Skeletal muscle tissue (tissue), 4 donors: ENCODE data around the gene DNAJB8. TPM values are rescaled to one million over a fixed set of nuclear protein-coding genes. Genes with fewer than 3 reads are reported as not detected.

Experiments
- H3K27ac ChIP-seq: one replicate; pipeline ENCODE4 v1.7.0; 2013; ENCODE audit warnings: mild to moderate bottlenecking, low read depth, low read length, inconsistent platforms
- H3K27me3 ChIP-seq, 3 donors: one replicate each; pipeline ENCODE4 v1.7.0; 2013; ENCODE audit warnings: low read length in 3 of 3; ENCODE audit not compliant: control insufficient read depth in 3 of 3, insufficient read depth in 3 of 3
- H3K36me3 ChIP-seq, 3 donors: one replicate each; pipeline ENCODE4 v1.7.0; 2013; ENCODE audit warnings: low read length in 3 of 3; ENCODE audit not compliant: control insufficient read depth in 3 of 3, insufficient read depth in 3 of 3
- H3K4me1 ChIP-seq, 3 donors: one replicate each; pipeline ENCODE4 v1.7.0; 2013; ENCODE audit warnings: low read length in 3 of 3, mild to moderate bottlenecking in 3 of 3; ENCODE audit not compliant: control insufficient read depth in 3 of 3, insufficient read depth in 3 of 3
- H3K4me3 ChIP-seq, 3 donors: one replicate each; pipeline ENCODE4 v1.7.0; 2013; ENCODE audit warnings: low read length in 3 of 3
- H3K9ac ChIP-seq, 3 donors: one replicate each; pipeline ENCODE4 v1.7.0; 2013; ENCODE audit warnings: low read length in 3 of 3, mild to moderate bottlenecking in 3 of 3, moderate library complexity in 2 of 3, low read depth in 1 of 3
- H3K9me3 ChIP-seq, 3 donors: one replicate each; pipeline ENCODE4 v1.7.0; 2013; ENCODE audit warnings: low read length in 3 of 3; ENCODE audit not compliant: control insufficient read depth in 3 of 3
- total RNA-seq: library from RNA; depleted of rRNA; stranded (reverse); fragments of >200 nt; gene quantifications from one replicate; pipeline ENCODE4 v1.2.3, GENCODE V29; 2014
- donor health status: Osteomylitis.

The DNAJB8 gene
- total RNA-seq = not detected

- Histone ChIP-seq H3K27me3 (peaks cover 19 to 55% (median 52%) of the 10 kb centered on the region in 3 donors), H3K36me3 (no peaks in the 10 kb centered on the region), H3K9me3 (no peaks in the 10 kb centered on the region), H3K4me1 (no peaks in the 10 kb centered on the region), H3K9ac (no peak within 1 kb of the TSS), H3K27ac (no peak within 1 kb of the TSS), H3K4me3 (no peak within 1 kb of the TSS)
These were observed at the start of gene DNAJB8 for GRCh38 chr3:128466840-128467541. TSS of gene DNAJB8 (minus strand) at chr3:128466890. CDS start at chr3:128463245, 3,645 bp downstream.

GRCh38 chr3:128515967-128516366 is 49.3 kb upstream of the DNAJB8 start:
- Histone ChIP-seq H3K4me1 (no peaks in the 10 kb centered on the region), H3K4me3 (no peak overlapping the region), H3K36me3 (no peaks in the 10 kb centered on the region), H3K9ac (no peak overlapping the region), H3K9me3 (peaks cover 0 to 7% (median 5%) of the 10 kb centered on the region in 3 donors), H3K27ac (no peak overlapping the region), H3K27me3 (peaks cover 7 to 18% (median 17%) of the 10 kb centered on the region in 3 donors)

- H3K36me3 ChIP-seq = no peaks in the 10 kb centered on the region
- H3K27me3 ChIP-seq = peaks cover 7 to 25% (median 24%) of the 10 kb centered on the region in 3 donors
- no peaks in the 10 kb centered on the region for H3K4me1 ChIP-seq
- H3K27ac ChIP-seq = no peak overlapping the region
- H3K4me3 ChIP-seq = no peak overlapping the region
- H3K9ac ChIP-seq = no peak overlapping the region
- H3K9me3 ChIP-seq = peaks cover 0 to 6% (median 3%) of the 10 kb centered on the region in 3 donors
These were observed 42.2 kb upstream of the DNAJB8 start for GRCh38 chr3:128508852-128509251.

- Histone ChIP-seq H3K9me3 (peaks cover 0 to 6% (median 0%) of the 10 kb centered on the region in 3 donors), H3K36me3 (no peaks in the 10 kb centered on the region), H3K9ac (no peak overlapping the region), H3K4me1 (no peaks in the 10 kb centered on the region), H3K4me3 (no peak overlapping the region), H3K27ac (no peak overlapping the region), H3K27me3 (peaks cover 11 to 31% (median 29%) of the 10 kb centered on the region in 3 donors)
These were observed 40.1 kb upstream of the DNAJB8 start for GRCh38 chr3:128506754-128507153.

GRCh38 chr3:128505771-128506170 is 39.1 kb upstream of the DNAJB8 start:
- no peaks in the 10 kb centered on the region for H3K4me1 ChIP-seq
- peaks cover 0 to 6% (median 0%) of the 10 kb centered on the region in 3 donors for H3K9me3 ChIP-seq
- no peak overlapping the region for H3K4me3 ChIP-seq
- no peak overlapping the region for H3K9ac ChIP-seq
- H3K27me3 ChIP-seq = peaks cover 11 to 36% (median 31%) of the 10 kb centered on the region in 3 donors
- no peak overlapping the region for H3K27ac ChIP-seq
- no peaks in the 10 kb centered on the region for H3K36me3 ChIP-seq

- Histone ChIP-seq H3K9ac (no peak overlapping the region), H3K36me3 (no peaks in the 10 kb centered on the region), H3K27ac (no peak overlapping the region), H3K9me3 (peaks cover 0 to 6% (median 0%) of the 10 kb centered on the region in 3 donors), H3K4me3 (no peak overlapping the region), H3K27me3 (peaks cover 14 to 39% (median 30%) of the 10 kb centered on the region in 3 donors), H3K4me1 (no peaks in the 10 kb centered on the region)
These were observed 38.5 kb upstream of the DNAJB8 start for GRCh38 chr3:128504963-128505730.

GRCh38 chr3:128504533-128504915 is 37.8 kb upstream of the DNAJB8 start:
- Histone ChIP-seq H3K9ac (no peak overlapping the region), H3K27ac (no peak overlapping the region), H3K36me3 (no peaks in the 10 kb centered on the region), H3K9me3 (peaks cover 0 to 6% (median 0%) of the 10 kb centered on the region in 3 donors), H3K4me3 (no peak overlapping the region), H3K4me1 (no peaks in the 10 kb centered on the region), H3K27me3 (peaks cover 19 to 42% (median 30%) of the 10 kb centered on the region in 3 donors)

GRCh38 chr3:128503751-128504532 is 37.3 kb upstream of the DNAJB8 start:
- H3K4me1 ChIP-seq = no peaks in the 10 kb centered on the region
- H3K4me3 ChIP-seq = no peak overlapping the region
- no peaks in the 10 kb centered on the region for H3K36me3 ChIP-seq
- no peak overlapping the region for H3K9ac ChIP-seq
- H3K27me3 ChIP-seq = peaks cover 24 to 42% (median 30%) of the 10 kb centered on the region in 3 donors
- no peak overlapping the region for H3K27ac ChIP-seq
- peaks cover 0 to 6% (median 0%) of the 10 kb centered on the region in 3 donors for H3K9me3 ChIP-seq

- H3K9me3 ChIP-seq = peaks cover 0 to 6% (median 0%) of the 10 kb centered on the region in 3 donors
- H3K9ac ChIP-seq = no peak overlapping the region
- peaks cover 32 to 45% (median 34%) of the 10 kb centered on the region in 3 donors for H3K27me3 ChIP-seq
- H3K4me3 ChIP-seq = no peak overlapping the region
- H3K36me3 ChIP-seq = no peaks in the 10 kb centered on the region
- no peaks in the 10 kb centered on the region for H3K4me1 ChIP-seq
- H3K27ac ChIP-seq = no peak overlapping the region
These were observed 36.5 kb upstream of the DNAJB8 start for GRCh38 chr3:128503164-128503651.
